Adrenal gland (tissue), 12 donors: Measurements from ENCODE around the gene DUSP22. TPM values are rescaled to one million over a fixed set of nuclear protein-coding genes. Genes with fewer than 3 reads are reported as not detected.

Experiments used
- DNase-seq, 7 donors: peaks; one replicate each; pipeline ENCODE4 v3.0.0-alpha.2; 2019 to 2020
- H3K27ac ChIP-seq, 5 donors: fragments of 200-600 bp; sonication (generic) in 4 of 5; 1 replicate in 3 of 5; 2 replicates in 2 of 5; pipeline versions ENCODE4 v1.5.1 to v1.8.0; 2016 to 2020; ENCODE audit warnings: mild to moderate bottlenecking in 1 of 5
- H3K27me3 ChIP-seq: fragments of 200-600 bp; 2 replicates; pipeline ENCODE4 v1.8.0; 2021
- H3K36me3 ChIP-seq, 2 donors: fragments of 200-600 bp; replicated peaks in 1 of 2; 1 replicate in 1 of 2; 2 replicates in 1 of 2; pipeline versions ENCODE4 v1.5.1 to v1.8.0; 2018 to 2022
- H3K4me1 ChIP-seq, 2 donors: fragments of 200-600 bp; replicated peaks in 1 of 2; 1 replicate in 1 of 2; 2 replicates in 1 of 2; pipeline versions ENCODE4 v1.5.1 to v1.8.0; 2018 to 2021
- H3K4me3 ChIP-seq, 4 donors: fragments of 200-600 bp; sonication (generic) in 3 of 4; one replicate each; pipeline ENCODE4 v1.5.1; 2016 to 2018
- H3K9me3 ChIP-seq, 3 donors: fragments of 200-600 bp; sonication (generic) in 1 of 3; replicated peaks in 1 of 3; 1 replicate in 2 of 3; 2 replicates in 1 of 3; pipeline versions ENCODE4 v1.5.1 to v1.8.0; 2016 to 2021
- CTCF ChIP-seq, 6 experiments: fragments of 450-650 bp in 4 of 6; fragments of 200-600 bp in 2 of 6; sonication (generic) in 1 of 6; IDR thresholded peaks; 1 replicate in 5 of 6; 2 replicates in 1 of 6; pipeline versions ENCODE4 v1.5.1 to v1.8.0; 2016 to 2021; ENCODE audit warnings: antibody characterized with exemption in 6 of 6, mild to moderate bottlenecking in 2 of 6, moderate library complexity in 1 of 6
- POLR2A ChIP-seq, 2 donors: fragments of 450-650 bp; IDR thresholded peaks; one replicate each; pipeline ENCODE4 v1.6.1; 2017; ENCODE audit warnings: antibody characterized with exemption in 2 of 2, mild to moderate bottlenecking in 2 of 2, moderate library complexity in 1 of 2
- WGBS, 4 donors: extraction: QIAGEN DNeasy Blood & Tissue Kit in 2 of 4; methylation state at CpG; one replicate each; pipeline versions ENCODE4 v1.1.5 to v1.1.7; 2013 to 2017; 5-methylcytosine and 5-hydroxymethylcytosine counted together
- intact Hi-C, 2 donors: fragments of 100-400 bp; cut with DNase I; formaldehyde crosslinking; loops; one replicate each; pipeline versions ENCODE4 v1.14.1 to v1.15.0; 2022 to 2023
- polyA plus RNA-seq, 3 donors: library from polyadenylated mRNA; stranded (reverse); fragments of 200-250 nt in 2 of 3; fragments of 350-450 nt in 1 of 3; fragmentation: Illumina TruSeq in 1 of 3; extraction: RNeasy Lipid Tissue Mini Kit (QIAGEN cat#74804) in 1 of 3; gene quantifications; one replicate each; pipeline ENCODE4 v1.2.3, GENCODE V29; 2013 to 2014
- total RNA-seq, 9 donors: library from RNA; depleted of rRNA in 4 of 9; stranded (reverse); fragments of >200 nt in 4 of 9; fragments of 120-200 nt in 1 of 9; fragmentation: NEBNext Ultra II Directional in 1 of 9; extraction: Animal tissue kit (Norgen Biotek cat#: 25700) in 1 of 9; gene quantifications; one replicate each; pipeline versions ENCODE4 v1.1.0 to v1.2.4, GENCODE V29; 2013 to 2023
- donor health status: healthy with polysubstance abuse.
- donor health status: Bipolar disorder and iron deficiency.
- donor health status: DM: yes; HTN: yes; CAD: no.
- donor health status: DM: no; HTN: no; CAD: no.
- donor health status: DM: no; HTN: no; CAD: no.
- donor health status: DM: yes; HTN: yes; CAD: no.

DUSP22 gene
- total and polyA plus RNA-seq, 12 donors: 16.7 to 39.3 (median 25.9) TPM

- Histone ChIP-seq H3K9me3 (no peaks in the 10 kb centered on the region), H3K4me1 (peaks cover 9 to 21% of the 10 kb centered on the region in 2 donors), H3K4me3 (peak overlapping the region in 1 of 4 donors; percentile 45), H3K27ac (no peak overlapping the region), H3K36me3 (no peaks in the 10 kb centered on the region), H3K27me3 (peaks cover 52% of the 10 kb centered on the region)
- intact Hi-C loops: no loop called here
- 4 to 11% (median 6%) methylated on average over 34 to 68 of the region's 68 CpGs for WGBS, 4 donors
- TF ChIP-seq POLR2A (IDR thresholded peaks at IDR 0.05) (no peak), CTCF (IDR thresholded peaks at IDR 0.05) (no peak)
- no peak for DNase-seq
Measured at GRCh38 chr6:393391-394221, 101.3 kb downstream of the DUSP22 start.

GRCh38 chr6:394641-395289, 102.5 kb downstream of the DUSP22 start:
- Histone ChIP-seq H3K27ac (no peak overlapping the region), H3K9me3 (no peaks in the 10 kb centered on the region), H3K36me3 (no peaks in the 10 kb centered on the region), H3K4me1 (peaks cover 9 to 21% of the 10 kb centered on the region in 2 donors), H3K27me3 (peaks cover 46% of the 10 kb centered on the region), H3K4me3 (no peak overlapping the region)
- 81 to 91% (median 86%) methylated on average over 13 of the region's 13 CpGs for WGBS, 4 donors
- DNase-seq: no peak
- TF ChIP-seq CTCF (IDR thresholded peaks at IDR 0.05) (no peak), POLR2A (IDR thresholded peaks at IDR 0.05) (no peak)
- intact Hi-C loops: no loop called here

DNA sequence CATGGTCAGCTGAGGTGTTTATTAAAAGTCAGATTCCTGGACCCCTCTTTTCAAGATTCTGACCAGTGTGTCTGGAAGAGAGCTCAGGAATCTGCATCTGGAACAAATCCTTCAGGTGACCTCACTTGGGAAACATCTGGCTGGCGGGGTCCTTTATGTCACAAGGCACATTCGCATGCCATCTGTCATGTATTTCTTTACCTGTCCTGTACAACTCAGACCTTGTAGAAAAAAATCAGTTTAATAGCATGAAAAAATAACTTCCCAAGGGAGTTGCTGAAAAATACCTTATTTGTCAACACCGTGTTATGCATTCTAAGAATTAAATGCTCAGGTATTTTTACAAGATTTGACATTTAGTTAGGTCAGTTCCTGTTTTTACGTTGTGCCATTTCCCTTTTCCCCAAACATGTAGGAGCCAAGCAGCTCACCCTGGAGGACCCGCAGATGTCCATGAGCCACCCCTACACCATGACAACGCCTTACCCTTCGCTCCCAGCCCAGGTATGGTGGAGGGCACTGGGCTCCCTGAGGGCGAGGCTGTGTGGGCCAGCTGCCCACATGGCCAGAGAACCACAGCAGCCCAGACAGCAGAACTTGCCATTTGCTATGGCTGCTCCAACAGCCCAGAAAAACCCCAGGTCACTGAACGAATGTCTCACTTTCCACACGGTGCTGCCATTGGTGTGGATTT, 103.3 kb downstream of the DUSP22 start:
- H3K9me3 ChIP-seq: no peaks in the 10 kb centered on the region
- 65 to 72% (median 67%) methylated on average over 7 to 10 of the region's 10 CpGs for WGBS, 4 donors
- TF ChIP-seq CTCF (IDR thresholded peaks at IDR 0.05) (no peak), POLR2A (IDR thresholded peaks at IDR 0.05) (no peak)
- H3K27ac ChIP-seq: no peak overlapping the region
- H3K36me3 ChIP-seq: no peaks in the 10 kb centered on the region
- no peak for DNase-seq
- no peak overlapping the region for H3K4me3 ChIP-seq
- intact Hi-C loops: no loop called here
- H3K4me1 ChIP-seq: peaks cover 9 to 21% of the 10 kb centered on the region in 2 donors
- peaks cover 38% of the 10 kb centered on the region for H3K27me3 ChIP-seq

DNA sequence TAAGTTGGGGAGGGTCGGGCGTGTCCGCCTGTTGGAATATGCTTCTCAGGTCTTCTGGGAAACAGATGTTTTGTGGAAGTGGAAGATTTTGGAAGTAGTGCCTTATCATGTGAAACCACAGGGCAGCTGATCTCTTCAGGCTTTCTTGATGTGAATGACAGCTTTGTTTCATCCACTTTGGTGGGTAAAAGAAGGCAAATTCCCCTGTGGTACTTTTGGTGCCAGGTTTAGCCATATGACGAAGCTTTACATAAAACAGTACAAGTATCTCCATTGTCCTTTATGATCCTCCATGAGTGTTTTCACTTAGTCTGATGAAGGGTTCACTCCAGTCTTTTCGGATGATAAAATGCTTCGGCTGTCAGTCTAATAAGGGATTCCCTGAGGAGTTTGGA, 103.8 kb downstream of the DUSP22 start:
- WGBS, 4 donors: 78 to 92% (median 83%) methylated on average over 6 of the region's 6 CpGs
- Histone ChIP-seq H3K27ac (no peak overlapping the region), H3K9me3 (no peaks in the 10 kb centered on the region), H3K36me3 (no peaks in the 10 kb centered on the region), H3K27me3 (peaks cover 32% of the 10 kb centered on the region), H3K4me1 (peaks cover 9 to 21% of the 10 kb centered on the region in 2 donors), H3K4me3 (no peak overlapping the region)
- DNase-seq: no peak
- intact Hi-C loops: no loop called here
- no peak for TF ChIP-seq CTCF (IDR thresholded peaks at IDR 0.05)
